ENCODE data around the gene FAM78A.

FAM78A gene

GRCh38 chr9:131220485-131220884 lies 55.8 kb downstream of the FAM78A start:
- no peak for DNase-seq
- H3K36me3 ChIP-seq (replicated peaks; ENCODE audit: insufficient read depth, low read length), result no peaks in the 10 kb centered on the region
- no peaks in the 10 kb centered on the region for H3K79me2 ChIP-seq (ENCODE audit: low read length)
- no peak overlapping the region for H2AFZ ChIP-seq (ENCODE audit: low read length)
- no peaks in the 10 kb centered on the region for H3K9me2 ChIP-seq (replicated peaks; ENCODE audit: insufficient read depth, low read length)
- no peaks in the 10 kb centered on the region for H3K4me1 ChIP-seq (ENCODE audit: low read length)
- H3K9me3 ChIP-seq (replicated peaks; ENCODE audit: insufficient read depth, low read length), result no peaks in the 10 kb centered on the region
- no peaks in the 10 kb centered on the region for H4K20me1 ChIP-seq (ENCODE audit: insufficient read depth, low read length)
- no peak overlapping the region for H3K4me3 ChIP-seq (ENCODE audit: low read length)
- no peak overlapping the region for H3K4me2 ChIP-seq (ENCODE audit: low read depth, low read length)
- H3K27me3 ChIP-seq (replicated peaks; ENCODE audit: insufficient read depth, low read length), result no peaks in the 10 kb centered on the region
- H3F3A ChIP-seq (ENCODE audit: insufficient read depth, low read length), result no peaks in the 10 kb centered on the region
- TF ChIP-seq EZH2phosphoT487 (IDR thresholded peaks at IDR 0.05; ENCODE audit: low read length) (no peak), CTCF (IDR thresholded peaks at IDR 0.05; ENCODE audit: low read length) (no peak), EZH2 (optimal IDR thresholded peaks at IDR 0.05; ENCODE audit: low read depth, low read length) (no peak)
- no peak overlapping the region for H3K9ac ChIP-seq (ENCODE audit: low read length)
- H3K27ac ChIP-seq (ENCODE audit: low read length), result no peak overlapping the region

DNA sequence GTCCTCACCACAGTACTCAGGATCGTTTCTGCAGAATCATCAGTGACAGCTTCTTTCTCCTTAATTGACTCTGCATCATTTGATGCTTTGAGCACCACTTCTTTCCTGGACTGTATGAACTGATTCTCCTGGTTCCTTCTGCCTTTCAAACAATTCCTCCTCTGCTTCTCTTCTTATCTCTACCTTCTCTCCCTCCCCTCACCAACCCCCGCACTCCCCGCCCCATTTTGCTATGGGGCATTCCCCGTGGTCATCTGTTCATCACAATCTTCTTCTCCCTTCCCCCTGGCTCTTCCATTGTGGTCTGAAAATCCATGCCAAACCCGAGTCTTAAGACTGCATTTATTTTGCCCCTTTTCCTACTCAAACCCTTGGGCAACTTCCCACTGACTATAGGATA lies 57.9 kb downstream of the FAM78A start:
- no peak overlapping the region for H3K4me3 ChIP-seq (ENCODE audit: low read length)
- no peaks in the 10 kb centered on the region for H3K9me3 ChIP-seq (replicated peaks; ENCODE audit: insufficient read depth, low read length)
- no peaks in the 10 kb centered on the region for H3K9me2 ChIP-seq (replicated peaks; ENCODE audit: insufficient read depth, low read length)
- TF ChIP-seq CTCF (IDR thresholded peaks at IDR 0.05; ENCODE audit: low read length) (no peak), EZH2phosphoT487 (IDR thresholded peaks at IDR 0.05; ENCODE audit: low read length) (no peak), EZH2 (optimal IDR thresholded peaks at IDR 0.05; ENCODE audit: low read depth, low read length) (no peak)
- no peaks in the 10 kb centered on the region for H3F3A ChIP-seq (ENCODE audit: insufficient read depth, low read length)
- no peaks in the 10 kb centered on the region for H4K20me1 ChIP-seq (ENCODE audit: insufficient read depth, low read length)
- H3K9ac ChIP-seq (ENCODE audit: low read length), result no peak overlapping the region
- H3K27ac ChIP-seq (ENCODE audit: low read length), result no peak overlapping the region
- no peaks in the 10 kb centered on the region for H3K79me2 ChIP-seq (ENCODE audit: low read length)
- H3K4me2 ChIP-seq (ENCODE audit: low read depth, low read length), result no peak overlapping the region
- no peaks in the 10 kb centered on the region for H3K27me3 ChIP-seq (replicated peaks; ENCODE audit: insufficient read depth, low read length)
- H3K4me1 ChIP-seq (ENCODE audit: low read length), result no peaks in the 10 kb centered on the region
- no peak for DNase-seq
- no peaks in the 10 kb centered on the region for H3K36me3 ChIP-seq (replicated peaks; ENCODE audit: insufficient read depth, low read length)
- H2AFZ ChIP-seq (ENCODE audit: low read length), result no peak overlapping the region

GRCh38 chr9:131217331-131218031 lies 58.8 kb downstream of the FAM78A start:
- Histone ChIP-seq H3K36me3 (replicated peaks; ENCODE audit: insufficient read depth, low read length) (no peaks in the 10 kb centered on the region), H3K9me3 (replicated peaks; ENCODE audit: insufficient read depth, low read length) (no peaks in the 10 kb centered on the region), H3K4me1 (ENCODE audit: low read length) (no peaks in the 10 kb centered on the region), H3K4me3 (ENCODE audit: low read length) (no peak overlapping the region), H3K27ac (ENCODE audit: low read length) (no peak overlapping the region), H3K27me3 (replicated peaks; ENCODE audit: insufficient read depth, low read length) (no peaks in the 10 kb centered on the region), H2AFZ (ENCODE audit: low read length) (no peak overlapping the region), H3K9me2 (replicated peaks; ENCODE audit: insufficient read depth, low read length) (no peaks in the 10 kb centered on the region), H3F3A (ENCODE audit: insufficient read depth, low read length) (no peaks in the 10 kb centered on the region), H3K4me2 (ENCODE audit: low read depth, low read length) (no peak overlapping the region), H4K20me1 (ENCODE audit: insufficient read depth, low read length) (no peaks in the 10 kb centered on the region), H3K9ac (ENCODE audit: low read length) (no peak overlapping the region), H3K79me2 (ENCODE audit: low read length) (no peaks in the 10 kb centered on the region)
- no peak for DNase-seq
- TF ChIP-seq EZH2phosphoT487 (IDR thresholded peaks at IDR 0.05; ENCODE audit: low read length) (no peak), EZH2 (optimal IDR thresholded peaks at IDR 0.05; ENCODE audit: low read depth, low read length) (no peak)

DNA sequence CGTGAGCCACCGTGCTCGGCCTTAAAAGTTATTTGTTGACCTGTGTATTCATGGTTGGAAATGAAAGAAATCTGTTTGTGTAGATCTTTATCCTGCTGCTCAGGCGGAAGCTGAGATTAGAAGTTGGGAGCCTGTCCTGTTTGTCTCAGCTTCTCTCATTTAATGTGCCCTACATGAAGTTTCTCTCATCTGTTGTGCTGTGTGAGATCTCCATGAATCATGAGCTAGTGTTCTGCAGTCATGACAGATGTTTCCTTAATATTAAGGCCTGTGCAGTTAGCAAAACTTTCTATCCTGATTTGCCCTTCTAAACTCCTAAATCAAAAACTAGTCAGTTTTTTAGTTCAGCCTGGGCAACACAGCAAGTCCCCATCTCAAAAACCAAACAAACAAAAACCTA lies 59.5 kb downstream of the FAM78A start:
- H3K4me1 ChIP-seq (ENCODE audit: low read length), result no peaks in the 10 kb centered on the region
- H3K27me3 ChIP-seq (replicated peaks; ENCODE audit: insufficient read depth, low read length), result no peaks in the 10 kb centered on the region
- TF ChIP-seq EZH2 (optimal IDR thresholded peaks at IDR 0.05; ENCODE audit: low read depth, low read length) (no peak), CTCF (IDR thresholded peaks at IDR 0.05; ENCODE audit: low read length) (no peak), EZH2phosphoT487 (IDR thresholded peaks at IDR 0.05; ENCODE audit: low read length) (no peak)
- no peak overlapping the region for H3K4me3 ChIP-seq (ENCODE audit: low read length)
- H3K4me2 ChIP-seq (ENCODE audit: low read depth, low read length), result no peak overlapping the region
- no peak overlapping the region for H2AFZ ChIP-seq (ENCODE audit: low read length)
- no peaks in the 10 kb centered on the region for H3K79me2 ChIP-seq (ENCODE audit: low read length)
- H3K27ac ChIP-seq (ENCODE audit: low read length), result no peak overlapping the region
- no peaks in the 10 kb centered on the region for H3K9me3 ChIP-seq (replicated peaks; ENCODE audit: insufficient read depth, low read length)
- no peak overlapping the region for H3K9ac ChIP-seq (ENCODE audit: low read length)
- no peaks in the 10 kb centered on the region for H3F3A ChIP-seq (ENCODE audit: insufficient read depth, low read length)
- no peaks in the 10 kb centered on the region for H3K36me3 ChIP-seq (replicated peaks; ENCODE audit: insufficient read depth, low read length)
- DNase-seq, result no peak
- H3K9me2 ChIP-seq (replicated peaks; ENCODE audit: insufficient read depth, low read length), result no peaks in the 10 kb centered on the region
- H4K20me1 ChIP-seq (ENCODE audit: insufficient read depth, low read length), result no peaks in the 10 kb centered on the region
